ENCODE data around the gene TRIP12. TPM values are rescaled to one million over a fixed set of nuclear protein-coding genes. Genes with fewer than 3 reads are reported as not detected.
"Not testable (repeated sequence)": the region's sequence is repeated elsewhere in the genome, so short reads cannot be mapped to it uniquely, and the experiment has no call there.

TRIP12 gene
- total RNA-seq, 1 donor from 2014 or later, result 187 TPM

- DNase-seq, result no peak
These were observed 47.2 kb downstream of the TRIP12 start for GRCh38 chr2:229874647-229875046.

- no peak for DNase-seq
These were observed 48.7 kb downstream of the TRIP12 start for GRCh38 chr2:229873123-229873581.

GRCh38 chr2:229870903-229871656 lies 50.7 kb downstream of the TRIP12 start:
- DNase-seq, result no peak

- no peak for DNase-seq
These were observed 52.6 kb downstream of the TRIP12 start for GRCh38 chr2:229869226-229869625.

- no peak for DNase-seq
These were observed 53.0 kb downstream of the TRIP12 start for GRCh38 chr2:229868794-229869193.

GRCh38 chr2:229865033-229865432 lies 56.8 kb downstream of the TRIP12 start:
- no peak for DNase-seq

GRCh38 chr2:229861431-229861830 lies 60.4 kb downstream of the TRIP12 start:
- no peak for DNase-seq

GRCh38 chr2:229860334-229860733 lies 61.5 kb downstream of the TRIP12 start:
- no peak for DNase-seq

- no peak for DNase-seq
These were observed 63.5 kb downstream of the TRIP12 start for GRCh38 chr2:229858351-229858750.

GRCh38 chr2:229857634-229858033 lies 64.2 kb downstream of the TRIP12 start:
- DNase-seq, result no peak

- DNase-seq, result no peak
These were observed 65.4 kb downstream of the TRIP12 start for GRCh38 chr2:229856413-229856812.

- no peak for DNase-seq
These were observed 66.7 kb downstream of the TRIP12 start for GRCh38 chr2:229855116-229855515.

- no peak for DNase-seq
These were observed 69.2 kb downstream of the TRIP12 start for GRCh38 chr2:229852565-229852964.

- DNase-seq, result no peak
These were observed 69.9 kb downstream of the TRIP12 start for GRCh38 chr2:229851870-229852269.

GRCh38 chr2:229850355-229851275 lies 71.2 kb downstream of the TRIP12 start:
- not testable (repeated sequence) for DNase-seq

GRCh38 chr2:229849073-229849472 lies 72.7 kb downstream of the TRIP12 start:
- DNase-seq, result no peak

- DNase-seq, result no peak
These were observed 78.2 kb downstream of the TRIP12 start for GRCh38 chr2:229843613-229844012.

GRCh38 chr2:229838729-229839128 lies 83.1 kb downstream of the TRIP12 start:
- DNase-seq, result no peak

GRCh38 chr2:229836847-229837246 lies 85.0 kb downstream of the TRIP12 start:
- DNase-seq, result no peak

- DNase-seq, result no peak
These were observed 86.1 kb downstream of the TRIP12 start for GRCh38 chr2:229835596-229836283.

- not testable (repeated sequence) for DNase-seq
These were observed 87.4 kb downstream of the TRIP12 start for GRCh38 chr2:229834368-229834767.

GRCh38 chr2:229832510-229832898 lies 89.3 kb downstream of the TRIP12 start:
- DNase-seq, result no peak
